Lung (tissue), 12 donors: Measurements from ENCODE around the gene ZDHHC13. TPM values are rescaled to one million over a fixed set of nuclear protein-coding genes. Genes with fewer than 3 reads are reported as not detected.

Experiments used
- ATAC-seq: fragments of 200-7000 bp; cut with Tn5 transposase; one replicate; pipeline ENCODE4 v1.9.1; 2020; ENCODE audit warnings: moderate number of reproducible peaks; ENCODE audit not compliant: insufficient read depth, low FRiP score
- DNase-seq, 3 donors: peaks; one replicate each; pipeline ENCODE4 v3.0.0-alpha.2; 2013 to 2017
- H3K27ac ChIP-seq, 2 donors: one replicate each; pipeline ENCODE4 v1.5.1; 2013; ENCODE audit warnings: mild to moderate bottlenecking in 2 of 2, moderate library complexity in 2 of 2, control low read depth in 1 of 2, inconsistent platforms in 1 of 2, low read depth in 1 of 2, low read length in 1 of 2
- H3K27me3 ChIP-seq, 3 donors: one replicate each; pipeline ENCODE4 v1.5.1; 2013; ENCODE audit warnings: low read length in 2 of 3; ENCODE audit not compliant: control insufficient read depth in 3 of 3, insufficient read depth in 3 of 3
- H3K36me3 ChIP-seq, 4 donors: one replicate each; pipeline ENCODE4 v1.5.1; 2013; ENCODE audit warnings: low read length in 4 of 4, mild to moderate bottlenecking in 1 of 4, moderate library complexity in 1 of 4; ENCODE audit not compliant: control insufficient read depth in 4 of 4, insufficient read depth in 4 of 4
- H3K4me1 ChIP-seq, 5 donors: one replicate each; pipeline ENCODE4 v1.5.1; 2013; ENCODE audit warnings: low read length in 5 of 5, mild to moderate bottlenecking in 2 of 5, moderate library complexity in 1 of 5; ENCODE audit not compliant: control insufficient read depth in 5 of 5, insufficient read depth in 5 of 5
- H3K4me3 ChIP-seq: one replicate; pipeline ENCODE4 v1.5.1; 2013; ENCODE audit warnings: mild to moderate bottlenecking, control low read depth, moderate library complexity
- H3K9ac ChIP-seq, 2 donors: one replicate each; pipeline ENCODE4 v1.5.1; 2013; ENCODE audit warnings: low read length in 2 of 2, control low read depth in 1 of 2; ENCODE audit not compliant: insufficient read depth in 1 of 2
- H3K9me3 ChIP-seq, 4 donors: one replicate each; pipeline ENCODE4 v1.5.1; 2013; ENCODE audit warnings: low read length in 3 of 4, mild to moderate bottlenecking in 1 of 4, moderate library complexity in 1 of 4; ENCODE audit not compliant: control insufficient read depth in 4 of 4, insufficient read depth in 3 of 4
- WGBS, 2 donors: extraction: QIAGEN DNeasy Blood & Tissue Kit; methylation state at CpG; one replicate each; pipeline ENCODE4 v1.1.7; 2013; 5-methylcytosine and 5-hydroxymethylcytosine counted together
- polyA plus RNA-seq, 2 donors: library from polyadenylated mRNA; stranded (reverse); fragments of 200-250 nt; gene quantifications; one replicate each; pipeline ENCODE4 v1.2.1, GENCODE V29; 2013
- total RNA-seq, 2 donors: library from RNA; depleted of rRNA in 1 of 2; stranded (reverse); fragments of >200 nt in 1 of 2; gene quantifications; one replicate each; pipeline ENCODE4 v1.2.1, GENCODE V29; 2014 to 2021
- TF ChIP-seq, protein P1 (sequence below): IDR thresholded peaks from 2 replicates; pipeline ENCODE4 v1.5.1; 2012; ENCODE audit warnings: mild to moderate bottlenecking; ENCODE audit errors: control extremely low read depth, extremely low read depth
- donor health status: control.
- donor health status: control.
- donor health status: Bipolar disorder and iron deficiency.
- donor health status: healthy.
- donor health status: DM: yes; HTN: yes; CAD: no.

The ZDHHC13 gene
- total and polyA plus RNA-seq, 4 donors = 10.6 to 20.0 (median 12.4) TPM

GRCh38 chr11:19083166-19083565 is 33.8 kb upstream of the ZDHHC13 start:
- TF ChIP-seq, protein P1, sequence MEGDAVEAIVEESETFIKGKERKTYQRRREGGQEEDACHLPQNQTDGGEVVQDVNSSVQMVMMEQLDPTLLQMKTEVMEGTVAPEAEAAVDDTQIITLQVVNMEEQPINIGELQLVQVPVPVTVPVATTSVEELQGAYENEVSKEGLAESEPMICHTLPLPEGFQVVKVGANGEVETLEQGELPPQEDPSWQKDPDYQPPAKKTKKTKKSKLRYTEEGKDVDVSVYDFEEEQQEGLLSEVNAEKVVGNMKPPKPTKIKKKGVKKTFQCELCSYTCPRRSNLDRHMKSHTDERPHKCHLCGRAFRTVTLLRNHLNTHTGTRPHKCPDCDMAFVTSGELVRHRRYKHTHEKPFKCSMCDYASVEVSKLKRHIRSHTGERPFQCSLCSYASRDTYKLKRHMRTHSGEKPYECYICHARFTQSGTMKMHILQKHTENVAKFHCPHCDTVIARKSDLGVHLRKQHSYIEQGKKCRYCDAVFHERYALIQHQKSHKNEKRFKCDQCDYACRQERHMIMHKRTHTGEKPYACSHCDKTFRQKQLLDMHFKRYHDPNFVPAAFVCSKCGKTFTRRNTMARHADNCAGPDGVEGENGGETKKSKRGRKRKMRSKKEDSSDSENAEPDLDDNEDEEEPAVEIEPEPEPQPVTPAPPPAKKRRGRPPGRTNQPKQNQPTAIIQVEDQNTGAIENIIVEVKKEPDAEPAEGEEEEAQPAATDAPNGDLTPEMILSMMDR = no peak
- Histone ChIP-seq H3K27me3 (no peaks in the 10 kb centered on the region), H3K9me3 (peaks cover 0 to 2% (median 0%) of the 10 kb centered on the region in 4 donors), H3K9ac (no peak overlapping the region), H3K27ac (no peak overlapping the region), H3K4me3 (no peak overlapping the region), H3K4me1 (peaks cover 0 to 5% (median 0%) of the 10 kb centered on the region in 5 donors), H3K36me3 (no peaks in the 10 kb centered on the region)
- 93 to 100% methylated on average over 1 of the region's 1 CpG for WGBS, 2 donors
- no peak for DNase-seq
- ATAC-seq = no peak

DNA sequence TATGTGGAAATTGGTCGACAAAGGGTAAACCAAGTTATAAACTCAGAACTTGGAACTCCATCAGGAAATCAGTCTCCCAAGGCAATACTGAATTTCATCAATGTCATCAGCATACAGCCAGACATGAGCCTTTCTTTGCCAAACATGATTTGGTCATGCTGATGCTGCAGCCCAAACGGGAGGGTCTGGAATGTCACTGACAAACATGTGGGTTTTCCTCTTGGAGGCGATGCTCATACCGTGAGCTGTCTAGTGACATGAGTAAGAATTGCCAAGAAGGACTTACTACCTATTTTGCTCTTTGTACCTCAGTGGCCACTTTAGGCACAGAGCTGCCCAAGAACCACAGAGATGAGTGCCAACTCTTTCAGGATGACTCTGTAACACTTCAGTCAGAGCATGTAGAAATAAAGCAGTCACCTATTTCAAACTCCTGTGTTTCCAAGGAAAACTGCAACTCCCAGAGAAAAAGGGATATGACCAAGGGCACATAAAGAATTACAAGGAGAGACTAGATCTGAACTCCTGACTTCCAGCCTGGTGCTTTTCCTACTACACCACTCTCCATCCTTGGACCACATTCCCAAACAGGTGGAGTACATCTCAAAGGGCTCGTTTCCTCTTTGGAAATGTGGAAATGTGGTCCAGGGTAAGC is 32.2 kb upstream of the ZDHHC13 start:
- H3K27ac ChIP-seq = no peak overlapping the region
- ATAC-seq = no peak
- no peaks in the 10 kb centered on the region for H3K36me3 ChIP-seq
- no peak for DNase-seq
- WGBS, 2 donors = 80 to 83% methylated on average over 5 of the region's 5 CpGs
- no peak overlapping the region for H3K9ac ChIP-seq
- H3K4me3 ChIP-seq = no peak overlapping the region
- no peaks in the 10 kb centered on the region for H3K27me3 ChIP-seq
- TF ChIP-seq, protein P1 = no peak
- peaks cover 0 to 4% (median 0%) of the 10 kb centered on the region in 4 donors for H3K9me3 ChIP-seq
- no peaks in the 10 kb centered on the region for H3K4me1 ChIP-seq

DNA sequence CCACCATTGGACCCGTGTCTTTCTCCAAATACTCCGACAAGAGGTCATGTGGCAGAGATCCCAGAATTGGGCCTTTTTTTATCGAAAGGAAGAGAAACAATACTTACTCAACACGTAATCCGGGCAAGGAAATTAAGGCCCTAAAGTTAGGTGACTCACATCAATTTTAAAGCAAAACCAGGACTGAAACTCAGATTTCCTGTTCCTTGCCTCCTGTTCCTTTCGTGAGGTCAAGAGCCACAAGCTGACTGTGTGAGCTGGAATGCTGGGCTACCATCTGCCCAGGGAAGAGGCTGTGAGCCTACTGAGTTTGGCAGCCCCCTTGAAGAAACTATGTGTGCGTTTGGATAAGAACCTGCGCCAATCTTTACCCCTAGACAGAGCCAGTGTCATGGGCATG is 29.3 kb upstream of the ZDHHC13 start:
- no peak overlapping the region for H3K27ac ChIP-seq
- TF ChIP-seq, protein P1 = no peak
- H3K27me3 ChIP-seq = peaks cover 0 to 3% (median 0%) of the 10 kb centered on the region in 3 donors
- H3K4me1 ChIP-seq = no peaks in the 10 kb centered on the region
- no peak for ATAC-seq
- no peaks in the 10 kb centered on the region for H3K36me3 ChIP-seq
- no peak overlapping the region for H3K4me3 ChIP-seq
- no peak overlapping the region for H3K9ac ChIP-seq
- 74 to 91% methylated on average over 8 of the region's 8 CpGs for WGBS, 2 donors
- peaks cover 0 to 4% (median 0%) of the 10 kb centered on the region in 4 donors for H3K9me3 ChIP-seq
- DNase-seq = no peak
